OCI-LY1 (cell line): ENCODE results near the gene PTPRJ.
"Not testable (repeated sequence)": the region's sequence is repeated elsewhere in the genome, so short reads cannot be mapped to it uniquely, and the experiment has no call there.

Experiments used
- H2AFZ ChIP-seq: fragments of 200-600 bp; sonication (generic), shearing (Covaris generic); 2 replicates; pipeline ENCODE4 v1.6.0; 2014; ENCODE audit warnings: antibody characterized with exemption, mild to moderate bottlenecking, low read length
- H3F3A ChIP-seq: fragments of 200-600 bp; sonication (generic), shearing (Covaris generic); 2 replicates; pipeline ENCODE4 v1.6.0; 2014; ENCODE audit warnings: mild to moderate bottlenecking, antibody characterized with exemption, low read length, moderate library complexity; ENCODE audit not compliant: insufficient read depth
- H3K27ac ChIP-seq: fragments of 200-600 bp; sonication (generic); 2 replicates; pipeline ENCODE4 v1.5.1; 2014; ENCODE audit warnings: low read length, mixed run types, mild to moderate bottlenecking, low read depth; ENCODE audit not compliant: poor library complexity, severe bottlenecking
- H3K27me3 ChIP-seq: fragments of 200-600 bp; sonication (generic); 2 replicates; pipeline ENCODE4 v1.6.0; 2014; ENCODE audit warnings: antibody characterized with exemption, mild to moderate bottlenecking, low read length, moderate library complexity; ENCODE audit not compliant: insufficient read depth
- H3K36me3 ChIP-seq: fragments of 200-600 bp; sonication (generic); 2 replicates; pipeline ENCODE4 v1.6.1; 2014; ENCODE audit warnings: mild to moderate bottlenecking, antibody characterized with exemption, low read length, moderate library complexity, mixed read lengths; ENCODE audit not compliant: insufficient read depth
- H3K4me1 ChIP-seq: fragments of 200-600 bp; sonication (generic); 2 replicates; pipeline ENCODE4 v1.5.1; 2014; ENCODE audit warnings: mild to moderate bottlenecking, low read length, moderate library complexity; ENCODE audit not compliant: insufficient read depth, severe bottlenecking
- H3K4me2 ChIP-seq: fragments of 200-600 bp; sonication (generic), shearing (Covaris generic); 2 replicates; pipeline ENCODE4 v1.6.1; 2014; ENCODE audit warnings: low read length
- H3K4me3 ChIP-seq: fragments of 200-600 bp; sonication (generic); 2 replicates; pipeline ENCODE4 v1.5.1; 2014; ENCODE audit warnings: low read length, low read depth, mild to moderate bottlenecking, mixed read lengths; ENCODE audit not compliant: poor library complexity, severe bottlenecking
- H3K79me2 ChIP-seq: fragments of 200-600 bp; shearing (Covaris generic); 2 replicates; pipeline ENCODE4 v1.6.1; 2016; ENCODE audit warnings: mixed run types, low read length, mixed read lengths; ENCODE audit not compliant: insufficient read depth
- H3K9ac ChIP-seq: fragments of 200-600 bp; sonication (generic), shearing (Covaris generic); 2 replicates; pipeline ENCODE4 v1.6.1; 2014; ENCODE audit warnings: mild to moderate bottlenecking, low read length, mixed read lengths
- H3K9me2 ChIP-seq: fragments of 200-600 bp; sonication (generic), shearing (Covaris generic); 2 replicates; pipeline ENCODE4 v1.6.1; 2014; ENCODE audit warnings: low read depth, mild to moderate bottlenecking, low read length, mixed read lengths
- H3K9me3 ChIP-seq: fragments of 200-600 bp; shearing (Covaris generic); 2 replicates; pipeline ENCODE4 v1.6.1; 2014; ENCODE audit warnings: low read length, mixed read lengths
- H4K20me1 ChIP-seq: fragments of 200-600 bp; sonication (generic), shearing (Covaris generic); 2 replicates; pipeline ENCODE4 v1.6.0; 2016; ENCODE audit warnings: mild to moderate bottlenecking, low read length; ENCODE audit not compliant: insufficient read depth
- CTCF ChIP-seq: fragments of 200-600 bp; sonication (generic), shearing (Covaris generic); IDR thresholded peaks from 2 replicates; pipeline ENCODE4 v1.5.1; 2017; ENCODE audit warnings: mild to moderate bottlenecking, antibody characterized with exemption, low read length, moderate library complexity, mixed read lengths
- EZH2 ChIP-seq: fragments of 200-600 bp; sonication (generic), shearing (Covaris generic); IDR thresholded peaks from 2 replicates; pipeline ENCODE4 v1.8.0; 2017; ENCODE audit warnings: borderline replicate concordance, mixed run types, mild to moderate bottlenecking, antibody characterized with exemption, low read length, moderate library complexity, mixed read lengths

The PTPRJ gene

GRCh38 chr11:48184452-48184851 lies 204.1 kb downstream of the PTPRJ start:
- H3K4me3 ChIP-seq = no peak overlapping the region
- H3K27ac ChIP-seq = no peak overlapping the region
- no peaks in the 10 kb centered on the region for H3K4me1 ChIP-seq
- no peaks in the 10 kb centered on the region for H3F3A ChIP-seq
- H3K9me3 ChIP-seq = no peaks in the 10 kb centered on the region
- no peaks in the 10 kb centered on the region for H3K36me3 ChIP-seq
- no peak overlapping the region for H2AFZ ChIP-seq
- H3K4me2 ChIP-seq = no peak overlapping the region
- TF ChIP-seq CTCF = no peak; the same call in 1 of the 2 replicates
- TF ChIP-seq EZH2 = no peak
- H4K20me1 ChIP-seq = no peaks in the 10 kb centered on the region
- no peaks in the 10 kb centered on the region; the same call in 1 of the 2 replicates for H3K27me3 ChIP-seq
- no peaks in the 10 kb centered on the region for H3K79me2 ChIP-seq
- H3K9ac ChIP-seq = no peak overlapping the region
- no peaks in the 10 kb centered on the region for H3K9me2 ChIP-seq

GRCh38 chr11:48190906-48191654 lies 210.7 kb downstream of the PTPRJ start:
- peak overlapping the region; percentile 26; the same call in 1 of the 2 replicates for H3K4me2 ChIP-seq
- H3K79me2 ChIP-seq, H3K36me3 ChIP-seq, H3K9me2 ChIP-seq, H3F3A ChIP-seq, H3K9ac ChIP-seq, H2AFZ ChIP-seq, H3K9me3 ChIP-seq, H3K4me3 ChIP-seq, H3K4me1 ChIP-seq, H4K20me1 ChIP-seq, H3K27me3 ChIP-seq, H3K27ac ChIP-seq: not testable (repeated sequence)

- no peaks in the 10 kb centered on the region for H3K36me3 ChIP-seq
- H3K4me2 ChIP-seq = no peak overlapping the region
- peaks cover 12% of the 10 kb centered on the region; the same call in 1 of the 2 replicates for H3K9me3 ChIP-seq
- no peak overlapping the region for H3K27ac ChIP-seq
- no peaks in the 10 kb centered on the region for H3K79me2 ChIP-seq
- no peaks in the 10 kb centered on the region for H4K20me1 ChIP-seq
- H3F3A ChIP-seq = no peaks in the 10 kb centered on the region
- no peaks in the 10 kb centered on the region for H3K27me3 ChIP-seq
- H3K4me1 ChIP-seq = peaks cover 6% of the 10 kb centered on the region
- H3K9ac ChIP-seq = no peak overlapping the region
- no peak overlapping the region for H2AFZ ChIP-seq
- H3K4me3 ChIP-seq = no peak overlapping the region
- TF ChIP-seq EZH2 (no peak), CTCF (no peak)
- H3K9me2 ChIP-seq = no peaks in the 10 kb centered on the region
These were observed 213.5 kb downstream of the PTPRJ start for GRCh38 chr11:48193876-48194275.

GRCh38 chr11:48207881-48208280 lies 227.5 kb downstream of the PTPRJ start:
- no peak overlapping the region for H3K9ac ChIP-seq
- H3K4me1 ChIP-seq = no peaks in the 10 kb centered on the region
- H4K20me1 ChIP-seq = no peaks in the 10 kb centered on the region
- H3K27ac ChIP-seq = no peak overlapping the region
- H3K9me2 ChIP-seq = no peaks in the 10 kb centered on the region
- H3K9me3 ChIP-seq = no peaks in the 10 kb centered on the region
- no peaks in the 10 kb centered on the region for H3K79me2 ChIP-seq
- H3K4me3 ChIP-seq = no peak overlapping the region
- H3K36me3 ChIP-seq = no peaks in the 10 kb centered on the region
- no peak overlapping the region for H2AFZ ChIP-seq
- no peaks in the 10 kb centered on the region for H3K27me3 ChIP-seq
- H3F3A ChIP-seq = no peaks in the 10 kb centered on the region
- TF ChIP-seq CTCF (no peak), EZH2 (no peak)
- no peak overlapping the region for H3K4me2 ChIP-seq
